Measurements from ENCODE around the gene WNT5A. TPM values are rescaled to one million over a fixed set of nuclear protein-coding genes. Genes with fewer than 3 reads are reported as not detected.

WNT5A gene
- total and polyA plus RNA-seq, 4 donors = 5.8 to 22.2 (median 11.2) TPM

- Histone ChIP-seq H3K4me3 (peak overlapping the region; percentile 60), H3K9ac (ENCODE audit: insufficient read depth in 1 of 2, low read length in 2 of 2) (peak overlapping the region in 1 of 2 donors; percentile 47), H3K9me3 (ENCODE audit: control insufficient read depth in 4 of 4, insufficient read depth in 3 of 4, low read length in 3 of 4) (peaks cover 0 to 2% (median 0%) of the 10 kb centered on the region in 4 donors), H3K27me3 (ENCODE audit: control insufficient read depth in 3 of 3, insufficient read depth in 3 of 3, low read length in 2 of 3) (peaks cover 2 to 57% (median 38%) of the 10 kb centered on the region in 3 donors), H3K27ac (ENCODE audit: low read depth in 1 of 2, low read length in 1 of 2) (peak overlapping the region in 1 of 2 donors; percentile 86), H3K36me3 (ENCODE audit: control insufficient read depth in 4 of 4, insufficient read depth in 4 of 4, low read length in 4 of 4) (no peaks in the 10 kb centered on the region), H3K4me1 (ENCODE audit: control insufficient read depth in 5 of 5, insufficient read depth in 5 of 5, low read length in 5 of 5) (peaks cover 0 to 58% (median 10%) of the 10 kb centered on the region in 5 donors)
- TF ChIP-seq CTCF (IDR thresholded peaks at IDR 0.05; ENCODE audit: control extremely low read depth, extremely low read depth) = no peak
- DNase-seq = peak; percentile 48 to 67 (median 61)
- no peak for ATAC-seq (ENCODE audit: insufficient read depth, low FRiP score)
- WGBS, 2 donors = 1% methylated on average over 59 to 71 of the region's 71 CpGs
Measured at GRCh38 chr3:55487381-55488241, 505 bp upstream of the WNT5A start.

DNA sequence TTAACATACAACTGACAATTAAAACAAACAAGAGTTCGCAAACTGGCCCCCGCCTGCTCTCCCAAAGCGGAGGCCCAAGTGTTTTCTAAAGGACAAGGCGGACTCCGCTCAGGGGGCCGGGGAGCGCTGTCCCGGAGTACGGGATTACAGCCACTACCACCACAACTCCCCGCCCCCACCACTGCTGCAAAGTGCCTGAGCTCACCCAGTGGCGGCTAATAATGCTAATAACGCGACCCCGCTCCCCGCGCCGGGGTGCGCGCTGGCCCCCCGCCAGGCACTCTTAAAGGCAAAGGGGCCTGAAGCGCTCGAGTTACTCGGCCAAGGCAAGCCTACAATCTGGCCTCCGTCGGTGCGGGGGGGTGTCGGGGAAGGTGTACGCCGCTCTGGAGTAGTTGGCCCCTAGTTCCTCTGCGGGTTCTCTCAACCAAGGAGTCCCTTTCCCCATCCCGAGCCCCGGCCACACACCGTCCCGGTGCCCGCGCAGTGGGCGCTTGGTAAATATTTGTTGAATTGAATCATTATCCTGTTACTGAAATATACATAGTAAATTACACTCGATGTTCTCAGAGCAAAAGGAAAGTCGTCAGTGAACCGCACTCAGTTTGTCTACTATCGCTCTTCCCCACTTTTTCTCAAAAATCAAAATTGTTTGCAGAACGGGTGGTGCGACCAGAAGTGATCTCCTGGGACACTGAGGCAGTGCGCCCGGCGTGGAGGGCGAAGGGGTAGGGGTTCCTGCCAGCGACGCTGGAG lies 827 bp downstream of the WNT5A start:
- no peaks in the 10 kb centered on the region for H3K36me3 ChIP-seq (ENCODE audit: control insufficient read depth in 4 of 4, insufficient read depth in 4 of 4, low read length in 4 of 4)
- peaks cover 2 to 67% (median 41%) of the 10 kb centered on the region in 3 donors for H3K27me3 ChIP-seq (ENCODE audit: control insufficient read depth in 3 of 3, insufficient read depth in 3 of 3, low read length in 2 of 3)
- DNase-seq (peak; percentile 74 to 77 (median 74)), ATAC-seq (ENCODE audit: insufficient read depth, low FRiP score) (no peak)
- peaks cover 0 to 65% (median 8%) of the 10 kb centered on the region in 5 donors for H3K4me1 ChIP-seq (ENCODE audit: control insufficient read depth in 5 of 5, insufficient read depth in 5 of 5, low read length in 5 of 5)
- peak overlapping the region; percentile 60 for H3K4me3 ChIP-seq
- 3% methylated on average over 48 to 49 of the region's 49 CpGs for WGBS, 2 donors
- peaks cover 0 to 2% (median 0%) of the 10 kb centered on the region in 4 donors for H3K9me3 ChIP-seq (ENCODE audit: control insufficient read depth in 4 of 4, insufficient read depth in 3 of 4, low read length in 3 of 4)
- H3K27ac ChIP-seq (ENCODE audit: low read depth in 1 of 2, low read length in 1 of 2) = peak overlapping the region; percentile 27 to 86
- peak overlapping the region in 1 of 2 donors; percentile 77 for H3K9ac ChIP-seq (ENCODE audit: insufficient read depth in 1 of 2, low read length in 2 of 2)
- TF ChIP-seq CTCF (IDR thresholded peaks at IDR 0.05; ENCODE audit: control extremely low read depth, extremely low read depth) = no peak

GRCh38 chr3:55484801-55485791 lies 2.0 kb downstream of the WNT5A start:
- ATAC-seq (ENCODE audit: insufficient read depth, low FRiP score) = peak; percentile 80
- Histone ChIP-seq H3K27ac (ENCODE audit: low read depth in 1 of 2, low read length in 1 of 2) (peak overlapping the region in 1 of 2 donors; percentile 80), H3K36me3 (ENCODE audit: control insufficient read depth in 4 of 4, insufficient read depth in 4 of 4, low read length in 4 of 4) (no peaks in the 10 kb centered on the region), H3K4me1 (ENCODE audit: control insufficient read depth in 5 of 5, insufficient read depth in 5 of 5, low read length in 5 of 5) (peaks cover 0 to 58% (median 5%) of the 10 kb centered on the region in 5 donors), H3K9ac (ENCODE audit: insufficient read depth in 1 of 2, low read length in 2 of 2) (peak overlapping the region in 1 of 2 donors; percentile 13), H3K4me3 (peak overlapping the region; percentile 24), H3K27me3 (ENCODE audit: control insufficient read depth in 3 of 3, insufficient read depth in 3 of 3, low read length in 2 of 3) (peaks cover 2 to 69% (median 40%) of the 10 kb centered on the region in 3 donors), H3K9me3 (ENCODE audit: control insufficient read depth in 4 of 4, insufficient read depth in 3 of 4, low read length in 3 of 4) (peaks cover 0 to 2% (median 0%) of the 10 kb centered on the region in 4 donors)
- WGBS, 2 donors = 4 to 5% methylated on average over 49 to 57 of the region's 57 CpGs
- TF ChIP-seq CTCF (IDR thresholded peaks at IDR 0.05; ENCODE audit: control extremely low read depth, extremely low read depth) = peak; percentile 22
- DNase-seq = peak; percentile 86 to 91 (median 88)
